Endothelial cell of umbilical vein (primary cell): ENCODE measurements around the gene TMPRSS13.

Source experiments
- EZH2 ChIP-seq: IDR thresholded peaks from 2 replicates; pipeline ENCODE4 v1.6.1; 2012; ENCODE audit warnings: borderline replicate concordance, low read depth, mild to moderate bottlenecking, moderate library complexity, low read length, inconsistent platforms; ENCODE audit not compliant: severe bottlenecking
- FOS ChIP-seq: IDR thresholded peaks from 2 replicates; pipeline ENCODE4 v1.6.1; 2011; ENCODE audit warnings: mild to moderate bottlenecking, low read length, moderate library complexity, borderline replicate concordance; ENCODE audit not compliant: insufficient read depth
- MYC ChIP-seq: IDR thresholded peaks from one replicate; pipeline ENCODE4 v1.6.1; 2011; ENCODE audit warnings: mild to moderate bottlenecking, low read depth, low read length
- POLR2A ChIP-seq: IDR thresholded peaks from 2 replicates; pipeline ENCODE4 v1.6.1; 2012; ENCODE audit warnings: low read depth, mild to moderate bottlenecking, control low read depth, low read length
- TF ChIP-seq, protein P1 (sequence below), 2 donors: IDR thresholded peaks; 1 replicate in 1 of 2; 2 replicates in 1 of 2; pipeline ENCODE4 v1.5.1; 2011; ENCODE audit warnings: low read length in 2 of 2, mild to moderate bottlenecking in 2 of 2, moderate library complexity in 2 of 2, control low read depth in 1 of 2, inconsistent platforms in 1 of 2, low read depth in 1 of 2; ENCODE audit not compliant: insufficient read depth in 1 of 2; ENCODE audit errors: extremely low read depth in 1 of 2

GRCh38 chr11:117859488-117860112 lies 69.6 kb downstream of the TMPRSS13 start:
- TF ChIP-seq, protein P1, sequence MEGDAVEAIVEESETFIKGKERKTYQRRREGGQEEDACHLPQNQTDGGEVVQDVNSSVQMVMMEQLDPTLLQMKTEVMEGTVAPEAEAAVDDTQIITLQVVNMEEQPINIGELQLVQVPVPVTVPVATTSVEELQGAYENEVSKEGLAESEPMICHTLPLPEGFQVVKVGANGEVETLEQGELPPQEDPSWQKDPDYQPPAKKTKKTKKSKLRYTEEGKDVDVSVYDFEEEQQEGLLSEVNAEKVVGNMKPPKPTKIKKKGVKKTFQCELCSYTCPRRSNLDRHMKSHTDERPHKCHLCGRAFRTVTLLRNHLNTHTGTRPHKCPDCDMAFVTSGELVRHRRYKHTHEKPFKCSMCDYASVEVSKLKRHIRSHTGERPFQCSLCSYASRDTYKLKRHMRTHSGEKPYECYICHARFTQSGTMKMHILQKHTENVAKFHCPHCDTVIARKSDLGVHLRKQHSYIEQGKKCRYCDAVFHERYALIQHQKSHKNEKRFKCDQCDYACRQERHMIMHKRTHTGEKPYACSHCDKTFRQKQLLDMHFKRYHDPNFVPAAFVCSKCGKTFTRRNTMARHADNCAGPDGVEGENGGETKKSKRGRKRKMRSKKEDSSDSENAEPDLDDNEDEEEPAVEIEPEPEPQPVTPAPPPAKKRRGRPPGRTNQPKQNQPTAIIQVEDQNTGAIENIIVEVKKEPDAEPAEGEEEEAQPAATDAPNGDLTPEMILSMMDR (IDR thresholded peaks at IDR 0.05; ENCODE audit: extremely low read depth in 1 of 2, insufficient read depth in 1 of 2, low read depth in 1 of 2, low read length in 2 of 2) = no peak
- no peak for TF ChIP-seq FOS
- TF ChIP-seq POLR2A = no peak
- TF ChIP-seq MYC = no peak
- no peak for TF ChIP-seq EZH2
